OCI-LY7 (cell line): ENCODE measurements around the gene GCM1. TPM values are rescaled to one million over a fixed set of nuclear protein-coding genes. Genes with fewer than 3 reads are reported as not detected.
A peak's percentile ranks its signal among the peaks of the same experiment; 100 is the strongest.

Experiments used
- BruUV-seq: library from RNA; stranded (reverse); fragments of 400-500 nt; replicated peaks from 2 replicates; lab custom pipeline; 2021; lab: Mats Ljungman, UMichigan
- CTCF ChIA-PET: fragments of 300-600 bp; sonication (Branson Sonifier 250); formaldehyde crosslinking; loops from one replicate; lab custom pipeline; 2022; ENCODE audit warnings: antibody characterized with exemption; ENCODE audit not compliant: unreplicated experiment; lab: Charles Lee
- POLR2A ChIA-PET: fragments of 300-600 bp; sonication (Branson Sonifier 250); formaldehyde crosslinking; loops from one replicate; lab custom pipeline; 2022; ENCODE audit warnings: antibody characterized with exemption; lab: Charles Lee
- DNase-seq: peaks from one replicate; pipeline ENCODE4 v3.0.0-alpha.2; 2015; ENCODE audit warnings: low spot score
- H2AFZ ChIP-seq: fragments of 200-600 bp; sonication (generic), shearing (Covaris generic); 2 replicates; pipeline ENCODE4 v1.6.1; 2014; ENCODE audit warnings: mild to moderate bottlenecking, antibody characterized with exemption, low read length, moderate library complexity
- H3K27ac ChIP-seq: fragments of 200-600 bp; sonication (generic); 2 replicates; pipeline ENCODE4 v1.5.1; 2014; ENCODE audit warnings: mixed run types, low read depth, mild to moderate bottlenecking, moderate library complexity, low read length, inconsistent platforms; ENCODE audit not compliant: poor library complexity, severe bottlenecking
- H3K36me3 ChIP-seq: fragments of 200-600 bp; sonication (generic); 2 replicates; pipeline ENCODE4 v1.6.1; 2014; ENCODE audit warnings: mild to moderate bottlenecking, antibody characterized with exemption, low read length, moderate library complexity, mixed read lengths; ENCODE audit not compliant: insufficient read depth
- H3K4me1 ChIP-seq: fragments of 200-600 bp; sonication (generic); 2 replicates; pipeline ENCODE4 v1.5.1; 2014; ENCODE audit warnings: mild to moderate bottlenecking, low read length; ENCODE audit not compliant: insufficient read depth, poor library complexity, severe bottlenecking
- H3K4me2 ChIP-seq: fragments of 200-600 bp; sonication (generic); 2 replicates; pipeline ENCODE4 v1.6.1; 2014; ENCODE audit warnings: mild to moderate bottlenecking, low read length
- H3K4me3 ChIP-seq: fragments of 200-600 bp; sonication (generic); 2 replicates; pipeline ENCODE4 v1.5.1; 2014; ENCODE audit warnings: mild to moderate bottlenecking, low read depth, low read length; ENCODE audit not compliant: poor library complexity, severe bottlenecking
- H3K79me2 ChIP-seq: fragments of 200-600 bp; sonication (generic); 2 replicates; pipeline ENCODE4 v1.6.1; 2016; ENCODE audit warnings: low read depth, mild to moderate bottlenecking, low read length, moderate library complexity, mixed read lengths; ENCODE audit not compliant: insufficient read depth
- H3K9me2 ChIP-seq: fragments of 200-600 bp; sonication (generic); 2 replicates; pipeline ENCODE4 v1.6.1; 2016; ENCODE audit warnings: mild to moderate bottlenecking, low read length, mixed read lengths; ENCODE audit not compliant: insufficient read depth
- H3K9me3 ChIP-seq: fragments of 200-600 bp; sonication (generic); 2 replicates; pipeline ENCODE4 v1.6.1; 2014; ENCODE audit warnings: mild to moderate bottlenecking, mixed run types, low read length, mixed read lengths
- H4K20me1 ChIP-seq: fragments of 200-600 bp; sonication (generic); 2 replicates; pipeline ENCODE4 v1.6.1; 2014; ENCODE audit warnings: mild to moderate bottlenecking, antibody characterized with exemption, low read length, moderate library complexity, mixed read lengths; ENCODE audit not compliant: insufficient read depth
- CTCF ChIP-seq: fragments of 200-600 bp; sonication (generic); conservative IDR thresholded peaks from 2 replicates; pipeline ENCODE4 v1.5.1; 2014; ENCODE audit warnings: mild to moderate bottlenecking, antibody characterized with exemption, low read length, moderate library complexity, mixed read lengths
- EZH2phosphoT487 ChIP-seq: fragments of 200-600 bp; sonication (generic); IDR thresholded peaks from 2 replicates; pipeline ENCODE4 v1.6.1; 2018; ENCODE audit warnings: low read depth, borderline replicate concordance, mild to moderate bottlenecking, mixed run types, antibody characterized with exemption, low read length, moderate library complexity, mixed read lengths
- intact Hi-C: fragments of 100-400 bp; cut with micrococcal nuclease; formaldehyde crosslinking; loops from one replicate; pipeline ENCODE4 v1.10.0; 2022; ENCODE audit not compliant: unreplicated experiment
- total RNA-seq, 2 experiments: library from RNA; depleted of rRNA in 1 of 2; stranded (reverse); fragments of >200 nt in 1 of 2; shearing (Covaris generic) in 1 of 2; gene quantifications; 2 replicates each; pipeline ENCODE4 v1.2.3, GENCODE V29; 2014 to 2022

GCM1 gene
- total RNA-seq, 2 experiments from 2014 or later, result not detected

- POLR2A ChIA-PET, result interaction anchor here (0.8 to 1.5 kb wide), 7 partner anchors 73 to 289 kb away, joined by 3 to 4 read pairs (median 3); partner anchors contain the start of gene GSTA4
- H3K4me1 ChIP-seq, result peaks cover 6% of the 10 kb centered on the region
- H2AFZ ChIP-seq, result peak overlapping the region; percentile 58
- no TSS peak for BruUV-seq
- H3K27ac ChIP-seq, result no peak overlapping the region
- H3K79me2 ChIP-seq, result no peaks in the 10 kb centered on the region
- TF ChIP-seq CTCF (peak; percentile 100), EZH2phosphoT487 (no peak)
- H4K20me1 ChIP-seq, result no peaks in the 10 kb centered on the region
- peak overlapping the region; percentile 49; the same call in 1 of the 2 replicates for H3K4me2 ChIP-seq
- H3K36me3 ChIP-seq, result no peaks in the 10 kb centered on the region
- intact Hi-C loops, result loop anchor here (1.0 to 5.0 kb wide), 6 partner anchors 75 to 312 kb away; partner anchors contain the start of gene ELOVL5
- CTCF ChIA-PET, result interaction anchor here (0.7 to 1.9 kb wide), 5 partner anchors 20 to 313 kb away, joined by 3 to 11 read pairs (median 4); no protein-coding TSS in a partner anchor
- H3K9me3 ChIP-seq, result no peaks in the 10 kb centered on the region
- peak; percentile 84 for DNase-seq
- H3K4me3 ChIP-seq, result no peak overlapping the region
- H3K9me2 ChIP-seq, result no peaks in the 10 kb centered on the region
Observed at GRCh38 chr6:53171605-53172467, 23.2 kb upstream of the GCM1 start.

- H3K9me3 ChIP-seq, result no peaks in the 10 kb centered on the region
- no peak for TF ChIP-seq EZH2phosphoT487
- CTCF ChIA-PET, result no interaction called here
- no TSS peak for BruUV-seq
- no peak overlapping the region for H3K4me2 ChIP-seq
- no peaks in the 10 kb centered on the region for H3K9me2 ChIP-seq
- H2AFZ ChIP-seq, result no peak overlapping the region
- H3K4me1 ChIP-seq, result peaks cover 6% of the 10 kb centered on the region
- H3K79me2 ChIP-seq, result no peaks in the 10 kb centered on the region
- POLR2A ChIA-PET, result interaction anchor here (0.9 to 1.1 kb wide), 3 partner anchors 204 to 317 kb away, joined by 3 to 7 read pairs (median 6); no protein-coding TSS in a partner anchor
- H3K36me3 ChIP-seq, result no peaks in the 10 kb centered on the region
- no peak overlapping the region for H3K4me3 ChIP-seq
- intact Hi-C loops, result loop anchor here (10.0 kb wide), 1 partner anchor 486 kb away; no protein-coding TSS in a partner anchor
- DNase-seq, result no peak
- H4K20me1 ChIP-seq, result no peaks in the 10 kb centered on the region
- H3K27ac ChIP-seq, result no peak overlapping the region
Observed at GRCh38 chr6:53168516-53169267, 20.1 kb upstream of the GCM1 start.

GRCh38 chr6:53165293-53165692, 16.7 kb upstream of the GCM1 start:
- H3K79me2 ChIP-seq, result no peaks in the 10 kb centered on the region
- H3K4me3 ChIP-seq, result no peak overlapping the region
- no peak overlapping the region for H3K4me2 ChIP-seq
- ChIA-PET POLR2A (interaction anchor here (0.6 kb wide), 1 partner anchor 65 kb away, joined by 6 read pairs; no protein-coding TSS in a partner anchor), CTCF (no interaction called here)
- H3K27ac ChIP-seq, result no peak overlapping the region
- no peaks in the 10 kb centered on the region for H3K4me1 ChIP-seq
- no peaks in the 10 kb centered on the region for H3K9me2 ChIP-seq
- no peak overlapping the region for H2AFZ ChIP-seq
- intact Hi-C loops, result loop anchor here (10.0 kb wide), 1 partner anchor 490 kb away; no protein-coding TSS in a partner anchor
- no peaks in the 10 kb centered on the region for H3K36me3 ChIP-seq
- TF ChIP-seq CTCF (no peak), EZH2phosphoT487 (no peak)
- H4K20me1 ChIP-seq, result no peaks in the 10 kb centered on the region
- BruUV-seq, result no TSS peak
- no peak for DNase-seq
- no peaks in the 10 kb centered on the region for H3K9me3 ChIP-seq
